PC-3 (cell line): ENCODE measurements around the gene RHOT2.

Experiments used
- EZH2 ChIP-seq: fragments of 300-600 bp; sonication (generic); IDR thresholded peaks from one replicate; pipeline ENCODE4 v1.6.1; 2017; ENCODE audit warnings: antibody characterized with exemption, mild to moderate bottlenecking, low read length; ENCODE audit not compliant: unreplicated experiment
- EZH2phosphoT487 ChIP-seq: fragments of 300-600 bp; sonication (generic); IDR thresholded peaks from 2 replicates; pipeline ENCODE4 v1.6.1; 2018; ENCODE audit warnings: mild to moderate bottlenecking, antibody characterized with exemption, low read length, borderline replicate concordance
- TF ChIP-seq, protein P1 (sequence below): fragments of 300-600 bp; sonication (generic); conservative IDR thresholded peaks from 2 replicates; pipeline ENCODE4 v1.5.1; 2017; ENCODE audit warnings: antibody characterized with exemption, low read depth, mild to moderate bottlenecking, low read length

DNA sequence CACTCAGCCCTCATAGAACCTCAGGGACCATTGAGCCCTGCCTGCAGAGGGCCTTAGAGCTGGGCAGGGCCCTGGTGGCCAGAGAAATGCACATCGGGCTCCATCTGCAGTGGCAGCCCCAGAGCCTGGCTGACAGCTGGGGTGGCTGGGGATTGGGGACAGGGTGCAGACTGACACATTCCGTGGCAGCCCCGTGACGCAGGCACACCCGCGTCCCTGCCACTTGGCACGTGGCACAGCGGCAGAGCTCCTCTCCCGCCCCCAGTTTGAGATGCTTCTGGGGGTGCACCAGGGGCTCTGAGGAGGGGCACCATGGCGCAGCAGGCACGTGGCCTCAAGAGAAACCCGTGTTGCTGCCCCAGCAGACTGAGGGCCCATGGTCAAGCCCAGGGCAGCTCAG is 35.5 kb downstream of the RHOT2 start:
- TF ChIP-seq, protein P1, sequence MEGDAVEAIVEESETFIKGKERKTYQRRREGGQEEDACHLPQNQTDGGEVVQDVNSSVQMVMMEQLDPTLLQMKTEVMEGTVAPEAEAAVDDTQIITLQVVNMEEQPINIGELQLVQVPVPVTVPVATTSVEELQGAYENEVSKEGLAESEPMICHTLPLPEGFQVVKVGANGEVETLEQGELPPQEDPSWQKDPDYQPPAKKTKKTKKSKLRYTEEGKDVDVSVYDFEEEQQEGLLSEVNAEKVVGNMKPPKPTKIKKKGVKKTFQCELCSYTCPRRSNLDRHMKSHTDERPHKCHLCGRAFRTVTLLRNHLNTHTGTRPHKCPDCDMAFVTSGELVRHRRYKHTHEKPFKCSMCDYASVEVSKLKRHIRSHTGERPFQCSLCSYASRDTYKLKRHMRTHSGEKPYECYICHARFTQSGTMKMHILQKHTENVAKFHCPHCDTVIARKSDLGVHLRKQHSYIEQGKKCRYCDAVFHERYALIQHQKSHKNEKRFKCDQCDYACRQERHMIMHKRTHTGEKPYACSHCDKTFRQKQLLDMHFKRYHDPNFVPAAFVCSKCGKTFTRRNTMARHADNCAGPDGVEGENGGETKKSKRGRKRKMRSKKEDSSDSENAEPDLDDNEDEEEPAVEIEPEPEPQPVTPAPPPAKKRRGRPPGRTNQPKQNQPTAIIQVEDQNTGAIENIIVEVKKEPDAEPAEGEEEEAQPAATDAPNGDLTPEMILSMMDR: no peak
- no peak for TF ChIP-seq EZH2
- TF ChIP-seq EZH2phosphoT487: no peak
